CD4-positive, alpha-beta T cell treated with Interferon gamma for 1 hour (primary cell): Measurements from ENCODE around the gene HORMAD1.
"Not testable (repeated sequence)": the region's sequence is repeated elsewhere in the genome, so short reads cannot be mapped to it uniquely, and the experiment has no call there.

Source experiments
- DNase-seq: peaks from one replicate; pipeline ENCODE4 v3.0.0-alpha.2; 2020

The HORMAD1 gene

GRCh38 chr1:150720703-150721102 lies at the start of gene HORMAD1:
HORMAD1 (minus strand) TSS chr1:150720895; CDS start chr1:150719505, 1,390 bp downstream.
- DNase-seq, result no peak

GRCh38 chr1:150767704-150768103 lies 47.0 kb upstream of the HORMAD1 start:
- not testable (repeated sequence) for DNase-seq

- DNase-seq, result not testable (repeated sequence)
Measured at GRCh38 chr1:150765977-150766301, 45.2 kb upstream of the HORMAD1 start.

GRCh38 chr1:150765296-150765976 lies 44.7 kb upstream of the HORMAD1 start, which contains the start of gene CTSS:
CTSS (minus strand) TSS chr1:150765778; CDS start chr1:150764763, 1,015 bp downstream.
- no peak for DNase-seq

GRCh38 chr1:150764617-150765101 lies 44.0 kb upstream of the HORMAD1 start:
- DNase-seq, result no peak

- DNase-seq, result no peak
Measured at GRCh38 chr1:150763018-150763417, 42.3 kb upstream of the HORMAD1 start.

- no peak for DNase-seq
Measured at GRCh38 chr1:150762552-150762951, 41.9 kb upstream of the HORMAD1 start.

- no peak for DNase-seq
Measured at GRCh38 chr1:150761801-150762200, 41.1 kb upstream of the HORMAD1 start.

- DNase-seq, result no peak
Measured at GRCh38 chr1:150760013-150760412, 39.3 kb upstream of the HORMAD1 start.

GRCh38 chr1:150753416-150753815 lies 32.7 kb upstream of the HORMAD1 start:
- no peak for DNase-seq

- no peak for DNase-seq
Measured at GRCh38 chr1:150751443-150751842, 30.7 kb upstream of the HORMAD1 start.

GRCh38 chr1:150749720-150750311 lies 29.1 kb upstream of the HORMAD1 start:
- no peak for DNase-seq

GRCh38 chr1:150748878-150749719 lies 28.4 kb upstream of the HORMAD1 start:
- DNase-seq, result no peak

GRCh38 chr1:150730130-150730721 lies 9.5 kb upstream of the HORMAD1 start:
- no peak for DNase-seq

GRCh38 chr1:150724336-150724735 lies 3.6 kb upstream of the HORMAD1 start:
- DNase-seq, result no peak

GRCh38 chr1:150720098-150720497 lies 597 bp downstream of the HORMAD1 start:
- no peak for DNase-seq

GRCh38 chr1:150718225-150718891 lies 2.3 kb downstream of the HORMAD1 start:
- DNase-seq, result no peak

- DNase-seq, result not testable (repeated sequence)
Measured at GRCh38 chr1:150709031-150709430, 11.7 kb downstream of the HORMAD1 start.

GRCh38 chr1:150708595-150708994 lies 12.1 kb downstream of the HORMAD1 start:
- no peak for DNase-seq

GRCh38 chr1:150706091-150706490 lies 14.6 kb downstream of the HORMAD1 start:
- no peak for DNase-seq

GRCh38 chr1:150703427-150703826 lies 17.3 kb downstream of the HORMAD1 start:
- DNase-seq, result no peak
